GM20000 (cell line): ENCODE data around the gene SNX32.
A peak's percentile ranks its signal among the peaks of the same experiment; 100 is the strongest.

Experiments used
- DNase-seq: peaks from one replicate; pipeline ENCODE4 v3.0.0; 2012; ENCODE audit warnings: low spot score
- TF ChIP-seq, protein P1 (sequence below): IDR thresholded peaks from 2 replicates; pipeline ENCODE4 v1.5.1; 2012; ENCODE audit warnings: mild to moderate bottlenecking, control low read depth; ENCODE audit errors: extremely low read depth, missing control alignments

Gene SNX32

DNA sequence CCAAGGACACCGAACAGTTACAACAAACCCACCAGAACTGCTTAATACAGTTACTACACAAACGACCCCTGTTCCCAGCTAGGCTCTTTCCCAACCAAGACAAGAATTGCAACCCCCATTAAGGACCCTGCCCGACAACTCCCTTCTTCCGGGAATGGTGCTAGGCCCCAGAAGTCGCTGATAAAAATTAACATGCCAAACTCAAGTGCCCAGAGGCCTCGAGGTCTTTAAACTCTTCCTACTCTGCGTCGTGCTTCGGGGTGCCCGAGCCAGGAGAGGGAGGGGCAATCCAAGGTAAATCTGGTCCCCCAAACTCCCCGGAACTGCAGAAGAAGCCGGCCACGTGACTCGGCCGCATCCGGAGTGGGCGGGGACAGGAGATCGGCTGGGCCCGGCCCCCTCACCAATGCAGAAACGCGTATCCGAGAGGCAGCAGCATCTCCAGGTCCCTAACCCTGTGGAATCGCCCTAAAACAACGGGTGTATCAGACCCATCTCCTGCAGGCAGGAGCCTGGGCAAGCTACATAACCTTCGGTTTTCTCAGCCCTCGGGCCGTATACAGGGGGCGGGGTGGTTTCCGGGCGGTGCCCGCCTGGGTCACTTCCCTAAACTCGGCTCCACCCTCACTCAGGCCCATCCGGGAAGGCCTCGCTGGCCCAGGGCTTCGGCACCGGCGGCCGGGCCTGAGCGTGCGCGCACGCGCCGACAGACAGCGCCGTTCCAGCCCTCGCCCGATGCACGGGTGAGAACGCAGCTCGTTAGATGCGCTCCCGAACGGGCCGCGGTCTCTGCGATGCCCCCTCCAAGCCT lies 23.1 kb downstream of the SNX32 start:
- TF ChIP-seq, protein P1, sequence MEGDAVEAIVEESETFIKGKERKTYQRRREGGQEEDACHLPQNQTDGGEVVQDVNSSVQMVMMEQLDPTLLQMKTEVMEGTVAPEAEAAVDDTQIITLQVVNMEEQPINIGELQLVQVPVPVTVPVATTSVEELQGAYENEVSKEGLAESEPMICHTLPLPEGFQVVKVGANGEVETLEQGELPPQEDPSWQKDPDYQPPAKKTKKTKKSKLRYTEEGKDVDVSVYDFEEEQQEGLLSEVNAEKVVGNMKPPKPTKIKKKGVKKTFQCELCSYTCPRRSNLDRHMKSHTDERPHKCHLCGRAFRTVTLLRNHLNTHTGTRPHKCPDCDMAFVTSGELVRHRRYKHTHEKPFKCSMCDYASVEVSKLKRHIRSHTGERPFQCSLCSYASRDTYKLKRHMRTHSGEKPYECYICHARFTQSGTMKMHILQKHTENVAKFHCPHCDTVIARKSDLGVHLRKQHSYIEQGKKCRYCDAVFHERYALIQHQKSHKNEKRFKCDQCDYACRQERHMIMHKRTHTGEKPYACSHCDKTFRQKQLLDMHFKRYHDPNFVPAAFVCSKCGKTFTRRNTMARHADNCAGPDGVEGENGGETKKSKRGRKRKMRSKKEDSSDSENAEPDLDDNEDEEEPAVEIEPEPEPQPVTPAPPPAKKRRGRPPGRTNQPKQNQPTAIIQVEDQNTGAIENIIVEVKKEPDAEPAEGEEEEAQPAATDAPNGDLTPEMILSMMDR, result no peak
- DNase-seq, result peak; percentile 86

- no peak for DNase-seq
- TF ChIP-seq, protein P1, result no peak
Measured at GRCh38 chr11:65857500-65857852, 23.7 kb downstream of the SNX32 start.

DNA sequence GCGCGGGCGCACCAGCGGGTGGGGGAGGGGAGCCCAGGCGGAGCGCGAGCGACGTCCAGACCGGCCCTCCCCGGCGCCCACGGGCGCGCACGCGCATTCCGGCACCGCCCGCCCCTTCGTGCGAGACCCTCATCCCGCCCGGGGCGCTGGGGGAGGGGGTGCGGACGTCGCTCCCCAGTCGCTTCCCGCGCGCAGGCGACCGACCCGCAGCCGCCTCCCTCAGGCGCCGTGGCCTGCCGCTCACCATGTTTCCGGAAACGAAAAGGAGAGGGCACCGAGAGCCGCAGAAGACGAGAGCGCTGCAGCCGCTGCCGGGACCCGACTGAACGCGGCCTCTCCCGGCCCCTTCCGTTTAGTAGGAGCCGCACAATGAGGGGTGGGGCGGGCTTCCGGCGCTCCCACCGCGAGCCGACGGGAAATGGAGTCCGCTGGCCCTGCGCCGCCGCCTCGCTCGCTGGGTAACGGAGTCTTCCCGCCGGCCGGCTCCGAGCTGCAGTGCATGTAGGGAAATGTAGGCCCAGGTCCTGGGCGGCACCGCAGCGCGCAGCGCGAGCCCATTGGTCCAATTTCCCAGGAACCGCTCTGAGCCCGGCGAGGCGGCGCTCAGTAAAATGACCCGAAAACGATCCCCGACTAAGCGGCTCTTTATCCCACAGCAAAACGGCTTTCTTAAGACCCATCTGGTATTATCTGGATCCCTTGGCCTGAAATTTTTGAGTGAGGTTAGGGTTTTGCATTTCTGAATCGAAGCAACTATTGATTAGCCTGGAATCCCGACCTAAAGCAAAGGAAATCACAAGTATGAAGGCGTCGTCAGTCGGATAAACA lies 24.3 kb downstream of the SNX32 start, which contains the start of gene CFL1:
CFL1 (minus strand) TSS at position 328 of the 828 bp plus-strand sequence; CDS start at position 247, 81 bp downstream.
- TF ChIP-seq, protein P1, result no peak
- DNase-seq, result peak; percentile 94

- no peak for DNase-seq
- TF ChIP-seq, protein P1, result no peak
Measured at GRCh38 chr11:65858681-65859087, 24.9 kb downstream of the SNX32 start.

DNA sequence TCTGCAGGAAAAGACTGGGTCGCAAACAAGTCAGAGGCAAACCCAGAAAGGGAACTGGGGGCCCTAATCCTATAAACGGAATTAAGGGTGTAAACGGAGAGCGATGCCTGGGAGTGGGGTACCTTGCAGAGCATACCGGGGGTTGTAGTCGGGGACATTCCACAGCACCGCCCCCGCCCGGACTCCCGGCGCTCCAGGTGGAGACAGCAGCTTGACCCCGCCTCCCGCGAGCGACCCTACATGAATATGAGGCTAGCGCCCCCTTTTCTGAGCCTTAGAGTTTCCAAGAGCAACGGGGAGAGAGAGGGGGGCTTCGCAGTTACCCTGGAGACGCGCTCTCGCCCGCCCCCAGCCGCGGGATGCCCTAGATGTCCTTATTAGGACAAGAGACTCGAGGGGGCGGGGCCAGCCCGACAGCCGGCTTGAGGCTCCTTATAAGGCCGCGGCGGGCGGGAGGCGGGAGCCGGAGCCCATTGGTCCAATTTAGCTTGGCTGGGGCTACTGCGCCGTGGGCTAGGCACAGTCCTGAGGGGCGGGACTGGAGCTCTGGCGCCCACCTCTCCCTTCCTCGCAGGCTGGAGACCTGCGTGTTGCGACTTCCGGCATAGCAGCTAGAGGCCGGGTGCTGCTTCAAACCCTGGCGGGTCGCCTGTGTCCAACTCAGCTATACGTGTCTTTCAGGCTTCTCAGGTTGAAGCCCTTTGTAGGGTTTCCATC lies 25.5 kb downstream of the SNX32 start:
- TF ChIP-seq, protein P1, result no peak

DNA sequence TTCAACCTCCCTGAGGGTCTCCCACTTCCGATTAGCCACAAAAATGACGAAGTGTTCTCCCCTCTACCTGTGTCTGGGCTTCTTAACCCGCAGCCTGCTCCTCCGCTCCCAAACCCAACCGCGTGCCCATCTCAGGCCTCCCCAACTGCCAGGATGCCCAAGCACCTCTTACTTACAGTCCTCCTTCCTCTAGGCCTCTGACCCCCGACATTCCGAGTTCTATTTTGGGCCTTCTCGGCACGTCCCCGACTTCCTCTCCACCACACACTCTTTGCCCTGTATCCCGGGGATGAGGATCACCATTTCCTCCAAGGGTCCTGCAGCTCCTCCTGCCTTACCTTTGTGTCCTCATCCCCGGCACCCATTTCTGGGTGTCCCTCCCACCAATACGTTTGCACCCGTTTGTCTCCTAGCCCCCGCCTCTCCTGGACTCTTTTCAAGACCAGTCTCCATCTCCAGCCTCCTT lies 26.1 kb downstream of the SNX32 start:
- TF ChIP-seq, protein P1, result no peak
- no peak for DNase-seq

More for the DNA sequence above, 25.5 kb downstream of the SNX32 start:
- peak; percentile 96 for DNase-seq
